Testis (tissue), 2 donors: Measurements from ENCODE around the gene SAFB2.

Experiments used
- CTCF ChIP-seq, 3 experiments: fragments of 450-650 bp in 2 of 3; fragments of 200-600 bp in 1 of 3; sonication (generic) in 1 of 3; IDR thresholded peaks; one replicate each; pipeline ENCODE4 v1.5.1; 2016 to 2019; ENCODE audit warnings: antibody characterized with exemption in 3 of 3, mild to moderate bottlenecking in 2 of 3, moderate library complexity in 1 of 3
- POLR2A ChIP-seq: fragments of 450-650 bp; IDR thresholded peaks from one replicate; pipeline ENCODE4 v1.6.1; 2017; ENCODE audit warnings: antibody characterized with exemption, mild to moderate bottlenecking, moderate library complexity

GRCh38 chr19:5587071-5587455 lies 35.5 kb downstream of the SAFB2 start:
- no peak for TF ChIP-seq CTCF (IDR thresholded peaks at IDR 0.05)
- no peak for TF ChIP-seq POLR2A
